NCI-H526 (cell line): ENCODE data around the gene OMG.
"Not testable (repeated sequence)": the region's sequence is repeated elsewhere in the genome, so short reads cannot be mapped to it uniquely, and the experiment has no call there.

Experiments
- DNase-seq, 2 experiments: peaks; one replicate each; lab custom pipeline; 2025; lab: John Stamatoyannopoulos, UW

Gene OMG, protein sequence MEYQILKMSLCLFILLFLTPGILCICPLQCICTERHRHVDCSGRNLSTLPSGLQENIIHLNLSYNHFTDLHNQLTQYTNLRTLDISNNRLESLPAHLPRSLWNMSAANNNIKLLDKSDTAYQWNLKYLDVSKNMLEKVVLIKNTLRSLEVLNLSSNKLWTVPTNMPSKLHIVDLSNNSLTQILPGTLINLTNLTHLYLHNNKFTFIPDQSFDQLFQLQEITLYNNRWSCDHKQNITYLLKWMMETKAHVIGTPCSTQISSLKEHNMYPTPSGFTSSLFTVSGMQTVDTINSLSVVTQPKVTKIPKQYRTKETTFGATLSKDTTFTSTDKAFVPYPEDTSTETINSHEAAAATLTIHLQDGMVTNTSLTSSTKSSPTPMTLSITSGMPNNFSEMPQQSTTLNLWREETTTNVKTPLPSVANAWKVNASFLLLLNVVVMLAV

DNA sequence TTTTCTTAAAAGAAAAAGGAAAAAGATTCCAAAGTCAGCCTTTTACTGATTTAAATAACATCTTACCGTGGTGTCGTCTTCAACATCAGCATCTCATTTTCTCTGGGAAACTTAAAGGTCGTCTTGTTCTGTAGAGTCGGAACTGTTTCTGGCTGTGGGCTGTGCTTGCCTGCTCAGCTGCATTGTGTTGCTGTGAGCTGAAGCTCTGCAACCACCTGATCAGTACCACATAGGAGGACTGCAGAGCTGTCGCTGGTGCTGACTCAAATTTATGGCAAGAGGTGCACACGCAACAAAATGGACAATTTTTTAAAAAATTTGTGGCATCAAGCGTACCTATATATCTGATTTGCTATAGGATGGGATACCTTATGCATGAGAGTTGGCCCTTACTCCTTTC, at the start of gene OMG:
Gene OMG, minus strand, starts transcription at position 150 of the 400 bp plus-strand sequence. CDS start 908 bp downstream, outside the sequence.
- DNase-seq = peak; percentile 85 to 93

DNA sequence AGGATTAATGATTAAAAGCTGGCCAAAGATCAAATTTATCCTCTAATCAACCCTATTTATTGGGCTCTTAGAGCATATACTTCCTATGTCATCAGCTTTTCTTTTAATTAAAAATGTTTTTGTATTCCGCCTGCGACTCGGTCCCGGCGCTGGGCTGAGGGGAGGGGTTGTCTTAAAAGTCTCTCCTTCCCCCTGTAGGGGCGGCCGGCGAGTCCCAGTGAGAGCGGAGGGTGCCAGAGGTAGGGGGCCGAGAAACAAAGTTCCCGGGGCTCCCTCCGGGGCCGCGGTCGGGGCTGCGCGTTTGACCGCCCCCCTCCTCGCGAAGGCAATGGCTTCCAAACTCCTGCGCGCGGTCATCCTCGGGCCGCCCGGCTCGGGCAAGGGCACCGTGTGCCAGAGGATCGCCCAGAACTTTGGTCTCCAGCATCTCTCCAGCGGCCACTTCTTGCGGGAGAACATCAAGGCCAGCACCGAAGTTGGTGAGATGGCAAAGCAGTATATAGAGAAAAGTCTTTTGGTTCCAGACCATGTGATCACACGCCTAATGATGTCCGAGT, 48.2 kb upstream of the OMG start:
- DNase-seq = not testable (repeated sequence)

DNA sequence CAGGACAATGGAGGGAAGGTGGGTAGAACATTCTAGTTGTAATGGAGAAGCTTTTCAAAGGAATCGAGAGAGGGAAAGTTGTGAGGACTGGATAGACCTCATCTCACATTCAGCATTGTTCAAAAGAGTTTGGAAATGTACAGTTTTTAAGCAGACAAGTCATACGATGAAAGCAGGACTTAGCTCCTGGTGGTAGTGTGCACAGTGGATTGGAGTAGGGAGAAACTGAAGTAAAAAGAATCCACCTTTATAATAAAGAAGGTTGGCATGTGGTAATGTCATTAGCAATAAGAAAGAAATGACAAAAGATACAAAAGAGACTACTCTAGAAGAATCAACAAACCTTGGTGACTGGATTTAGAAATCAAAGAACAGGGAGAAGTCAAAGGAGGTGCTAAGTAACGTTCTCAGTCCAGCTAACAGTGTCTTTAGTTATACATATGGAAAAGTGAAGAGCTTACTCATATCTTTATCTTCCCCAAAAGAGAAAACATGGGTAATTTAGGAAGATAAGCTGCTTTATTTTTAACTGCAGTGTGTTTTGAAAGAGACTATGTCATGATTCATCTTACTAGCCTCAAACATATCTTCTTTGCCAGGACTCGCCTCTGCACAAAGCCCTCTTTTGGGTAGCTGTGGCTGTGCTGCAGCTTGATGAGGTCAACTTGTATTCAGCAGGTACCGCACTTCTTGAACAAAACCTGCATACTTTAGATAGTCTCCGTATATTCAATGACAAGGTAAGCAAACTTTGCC, 43.0 kb upstream of the OMG start:
- DNase-seq = no peak

DNA sequence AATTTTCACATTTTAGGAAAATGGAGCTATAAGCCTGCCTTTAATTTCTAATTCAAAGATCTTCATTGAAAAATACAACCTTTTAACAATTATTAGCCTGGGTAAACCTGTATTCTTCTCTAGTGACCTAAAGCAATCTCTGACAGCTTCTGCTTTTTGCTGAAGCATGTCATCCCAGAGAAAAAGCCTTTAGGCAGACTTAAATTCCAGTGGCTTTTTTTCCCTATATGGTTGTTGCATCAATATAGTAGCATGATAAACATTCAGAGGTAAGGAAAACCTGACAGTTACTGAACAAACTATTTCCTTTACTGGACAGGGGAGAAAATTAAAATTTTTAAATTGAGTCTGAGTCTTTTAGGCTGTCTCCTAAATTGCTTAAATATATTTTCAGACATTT, 32.2 kb upstream of the OMG start:
- DNase-seq = no peak

DNA sequence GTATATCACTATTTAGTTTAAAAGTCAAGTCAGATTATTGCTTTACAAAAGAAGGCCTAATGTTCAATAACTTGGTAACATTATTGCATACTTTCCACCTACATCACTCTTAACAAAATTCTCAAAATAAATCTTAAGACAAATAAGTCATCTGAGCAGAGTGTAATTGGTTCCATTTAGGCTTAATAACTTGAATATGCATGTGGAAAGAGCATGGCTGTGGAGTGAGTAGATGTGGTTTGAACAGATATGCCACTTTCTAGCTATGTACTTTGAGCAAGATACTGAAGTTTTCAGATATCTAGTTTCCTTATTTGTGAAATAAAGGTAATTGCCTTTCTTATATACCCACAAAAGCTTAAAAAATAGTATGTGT, 31.1 kb upstream of the OMG start:
- no peak for DNase-seq

DNA sequence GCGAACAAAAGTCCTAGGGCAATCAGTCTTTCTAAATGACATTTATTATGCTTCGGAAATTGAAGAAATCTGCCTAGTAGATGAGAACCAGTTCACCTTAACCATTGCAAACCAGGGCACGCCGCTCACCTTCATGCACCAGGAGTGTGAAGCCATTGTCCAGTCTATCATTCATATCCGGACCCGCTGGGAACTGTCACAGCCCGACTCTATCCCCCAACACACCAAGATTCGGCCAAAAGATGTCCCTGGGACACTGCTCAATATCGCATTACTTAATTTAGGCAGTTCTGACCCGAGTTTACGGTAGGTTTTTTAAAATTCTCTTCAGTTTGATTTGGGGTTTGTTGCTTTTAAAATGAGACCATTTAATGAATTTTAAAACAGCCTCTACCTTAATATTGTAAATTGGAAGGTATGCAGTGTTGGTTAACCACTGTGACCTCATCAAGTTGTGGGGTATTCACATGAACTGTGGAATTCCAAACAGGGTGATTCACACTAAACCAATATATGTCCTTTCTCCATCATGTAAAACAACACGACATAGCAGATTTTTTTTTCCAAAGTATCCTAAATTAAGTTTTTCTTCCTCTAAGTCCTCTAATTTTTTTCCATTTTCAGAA, 30.6 kb upstream of the OMG start:
- no peak for DNase-seq

DNA sequence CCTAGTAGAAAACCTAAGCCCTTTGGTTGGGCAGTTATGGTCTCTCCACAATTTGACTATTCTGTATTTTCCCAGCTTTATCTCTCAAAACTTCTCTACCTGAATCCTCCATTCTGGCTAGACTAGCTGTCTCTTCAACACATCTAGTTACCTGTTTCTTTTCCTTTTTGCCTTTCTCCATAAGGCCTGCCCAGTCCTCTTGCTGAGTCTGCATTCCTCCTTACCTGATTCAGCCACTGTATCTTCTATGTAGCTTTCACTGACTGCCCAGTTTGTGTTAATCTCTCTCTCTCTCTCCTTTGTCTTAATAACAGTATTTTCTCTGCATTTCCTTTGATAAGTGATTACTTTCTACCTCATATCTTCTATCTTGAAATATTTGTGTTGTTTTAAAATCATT, 26.5 kb upstream of the OMG start:
- no peak for DNase-seq

DNA sequence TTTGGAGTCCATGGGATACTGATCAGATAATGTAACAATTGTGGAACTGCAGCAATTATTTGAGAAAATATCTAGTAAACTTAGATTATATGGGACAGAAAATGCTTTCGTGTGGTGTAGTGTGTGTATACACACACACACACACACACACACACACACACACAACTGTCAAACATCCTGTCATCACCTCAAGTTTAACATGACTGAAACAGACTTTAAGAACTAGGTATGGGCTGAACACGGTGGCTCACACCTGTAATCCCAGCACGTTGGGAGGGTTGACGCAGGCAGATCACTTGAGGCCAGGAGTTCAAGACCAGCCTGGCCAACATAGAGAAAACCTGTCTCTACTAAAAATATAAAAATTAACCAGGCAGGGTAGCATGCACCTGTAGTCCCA, 24.9 kb upstream of the OMG start:
- DNase-seq = no peak

DNA sequence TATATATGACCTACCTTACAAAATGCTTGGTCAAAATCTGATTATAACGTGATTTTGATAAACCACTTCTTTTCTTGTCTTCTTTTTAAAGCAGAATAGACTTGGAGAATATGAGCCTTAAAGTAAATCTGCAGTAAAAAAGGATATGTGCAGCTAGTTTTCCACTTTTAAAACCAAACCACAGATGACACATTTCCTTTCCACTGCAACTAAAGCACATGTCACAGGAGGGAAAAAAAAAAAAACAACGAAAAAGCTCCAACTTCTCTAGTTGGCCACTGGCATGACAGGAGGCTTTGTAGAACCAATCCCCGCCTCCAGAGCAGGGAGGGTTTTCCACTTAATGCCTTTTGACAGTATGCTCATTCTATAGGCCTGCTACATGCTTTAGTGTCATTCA, 24.4 kb upstream of the OMG start, which contains the start of gene EVI2A:
Gene EVI2A, minus strand, starts transcription at position 142 of the 400 bp plus-strand sequence. CDS start 2,609 bp downstream, outside the sequence.
- DNase-seq = peak in 1 of 2 experiments; percentile 33

DNA sequence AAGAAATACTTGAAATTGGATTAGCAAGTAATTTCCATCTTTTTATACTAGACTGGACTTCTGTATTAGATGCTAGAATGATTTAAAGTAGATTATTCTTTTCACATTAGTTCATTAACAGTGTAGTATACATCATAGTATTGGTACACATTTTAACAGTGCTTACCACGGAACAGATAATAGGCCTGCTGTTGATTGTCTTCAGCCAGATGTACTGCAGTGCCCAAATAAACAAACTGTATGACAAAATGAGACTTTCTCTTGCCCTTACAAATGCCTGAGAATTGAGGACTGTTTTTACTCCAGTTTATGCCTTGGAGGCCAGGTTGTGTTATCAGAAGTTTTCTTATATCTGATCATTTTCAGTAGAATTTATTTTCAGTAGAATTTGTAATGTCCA, 23.8 kb upstream of the OMG start:
- DNase-seq = peak in 1 of 2 experiments; percentile 43

DNA sequence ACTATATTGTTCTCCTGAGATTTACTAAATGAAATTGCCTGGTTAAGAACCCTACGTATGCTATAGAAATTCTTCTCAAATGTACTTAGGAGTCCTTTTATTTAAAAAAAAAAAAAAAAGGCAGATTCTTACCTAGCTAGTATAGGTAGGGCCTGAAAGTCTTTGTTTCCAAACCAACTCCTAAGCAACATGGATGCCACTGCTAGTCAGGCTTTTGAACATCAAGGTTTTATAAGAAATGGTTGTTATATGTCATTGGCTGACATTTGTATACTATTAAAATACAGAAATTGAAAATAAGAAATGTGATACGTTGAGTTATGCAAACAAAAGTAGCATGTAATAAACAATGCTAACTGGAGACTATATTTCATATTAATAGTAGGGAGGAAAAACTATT, 23.2 kb upstream of the OMG start:
- peak; percentile 35 to 66 for DNase-seq

DNA sequence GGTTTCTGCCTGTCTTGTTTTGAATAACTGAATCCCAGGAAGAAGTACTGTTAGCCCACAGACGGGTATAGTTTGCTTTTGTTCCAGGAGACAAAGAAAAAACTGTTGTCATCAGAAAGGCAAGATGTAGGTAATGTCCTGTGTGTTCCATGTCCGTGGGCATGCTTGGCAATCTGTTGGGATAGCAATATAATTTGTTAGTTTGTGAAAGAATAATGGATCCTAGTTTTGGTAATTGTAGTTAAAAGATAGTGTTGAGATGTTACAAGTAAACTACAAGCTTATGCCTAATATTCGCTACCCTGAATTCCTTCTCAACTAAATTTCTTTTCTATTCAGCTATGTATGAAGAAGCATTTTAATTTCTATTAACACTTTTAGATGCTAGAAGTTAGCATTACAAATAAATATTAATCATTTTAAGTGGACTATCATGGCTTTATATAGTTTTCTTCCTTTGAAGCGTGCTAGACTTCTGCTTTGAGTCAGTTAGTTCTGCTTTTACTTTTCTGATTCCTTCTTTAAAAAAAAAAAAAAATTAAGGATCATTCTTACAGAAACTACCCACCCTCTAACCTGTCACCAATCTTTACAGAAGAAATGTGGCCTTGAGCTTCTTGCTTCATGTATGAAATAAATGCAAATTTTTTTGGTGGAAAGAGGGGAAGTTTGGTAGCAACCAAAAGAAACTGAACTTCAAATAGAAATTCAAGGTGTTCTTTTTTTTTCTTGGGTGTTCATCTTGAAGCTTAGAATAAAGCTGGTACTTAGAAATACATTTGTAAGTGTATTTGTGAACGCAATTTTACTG, 22.0 kb upstream of the OMG start:
- DNase-seq = peak; percentile 86 to 91

DNA sequence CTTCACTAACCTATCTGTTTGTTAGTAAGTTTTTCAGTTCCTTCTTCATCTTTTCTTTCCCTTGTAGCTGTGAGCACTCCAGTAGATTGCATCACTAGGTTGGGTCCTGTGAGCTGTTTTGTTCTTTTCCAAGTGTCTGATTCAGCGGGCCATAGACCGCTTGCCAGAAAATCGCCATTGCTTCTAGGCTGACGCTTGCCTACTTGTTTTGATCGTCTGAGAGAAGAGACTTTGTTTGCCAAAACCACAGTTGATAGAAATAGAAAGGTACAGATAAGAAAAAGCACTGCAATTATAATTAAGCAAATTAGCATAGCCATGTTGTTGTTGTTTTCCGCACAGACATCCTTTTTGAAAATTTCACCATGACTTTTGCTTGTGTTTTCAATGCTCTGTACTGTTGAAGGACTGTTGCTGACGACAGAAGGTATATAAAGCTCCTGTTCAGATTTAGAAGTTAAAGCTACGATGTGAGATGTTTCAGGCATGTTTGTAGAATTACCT, 21.3 kb upstream of the OMG start:
- peak; percentile 87 to 91 for DNase-seq

DNA sequence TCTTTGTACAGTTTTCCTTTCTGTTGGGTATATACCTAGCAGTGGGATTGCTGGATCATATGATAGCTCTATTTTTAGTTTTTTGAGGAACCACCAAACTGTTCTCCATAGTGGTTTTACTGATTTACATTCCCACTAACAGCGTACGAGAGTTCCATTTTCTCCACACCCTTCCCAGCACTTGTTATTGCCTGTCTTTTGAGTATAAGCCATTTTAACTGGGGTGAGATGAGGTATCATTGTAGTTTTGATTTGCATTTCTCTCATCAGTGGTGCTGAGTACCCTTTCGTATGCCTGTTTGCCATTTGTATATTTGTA, 17.7 kb upstream of the OMG start:
- peak; percentile 37 to 40 for DNase-seq

DNA sequence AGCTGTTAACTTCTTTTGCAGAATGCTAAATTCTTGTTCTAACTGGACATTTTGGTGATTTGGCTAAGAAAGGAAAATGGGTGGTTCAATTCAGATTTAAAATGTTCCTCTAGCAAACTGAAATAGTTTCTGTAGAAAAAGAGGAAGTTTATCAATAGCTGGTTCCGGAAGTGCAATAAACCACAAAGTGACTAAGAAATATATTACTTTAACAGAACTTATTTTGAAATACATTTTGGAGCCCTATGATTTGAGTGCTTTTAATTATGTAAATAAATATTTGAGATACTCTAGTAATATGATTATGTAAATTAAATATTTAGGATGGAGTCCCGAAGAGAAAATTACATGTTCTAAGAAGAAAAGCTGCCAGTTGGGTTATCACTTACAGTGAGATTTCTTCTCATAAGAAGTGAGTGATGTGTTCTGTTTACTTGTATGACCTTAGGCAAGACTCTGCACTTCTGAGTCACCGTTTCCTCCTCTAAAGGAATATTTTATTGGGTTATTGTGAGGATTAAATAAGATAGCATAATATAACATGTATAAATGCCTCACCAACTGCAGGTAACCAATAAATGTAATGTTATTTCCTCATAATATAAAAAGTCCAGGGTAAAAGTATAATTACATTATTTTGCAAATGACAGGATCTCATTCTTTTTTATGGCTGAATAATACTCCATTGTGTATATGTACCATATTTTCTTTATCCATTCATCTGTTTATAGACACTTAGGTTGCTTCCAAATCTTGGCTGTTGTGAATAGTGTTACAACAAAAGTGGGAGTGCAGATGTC, 17.1 kb upstream of the OMG start, which contains the start of gene EVI2B:
Gene EVI2B, minus strand, starts transcription at position 73 of the 800 bp plus-strand sequence. CDS start 8,445 bp downstream, outside the sequence.
- no peak for DNase-seq

DNA sequence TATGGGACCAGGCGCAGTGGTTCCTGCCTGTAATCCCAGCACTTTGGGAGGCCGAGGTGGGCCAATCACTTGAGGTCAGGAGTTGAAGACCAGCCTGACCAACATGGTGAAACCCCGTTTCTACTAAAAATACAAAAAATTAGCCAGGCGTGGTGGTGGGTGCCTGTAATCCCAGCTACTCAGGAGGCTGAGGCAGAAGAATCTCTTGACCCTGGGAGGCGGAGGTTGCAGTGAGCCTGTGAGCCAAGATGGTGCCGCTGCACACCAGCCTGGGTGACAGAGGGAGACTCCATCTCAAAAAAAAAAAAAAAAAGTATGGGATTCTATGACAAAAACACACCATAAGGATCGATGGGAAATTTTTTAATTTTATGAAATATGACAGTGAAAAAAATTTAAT, 15.2 kb upstream of the OMG start:
- not testable (repeated sequence) for DNase-seq

DNA sequence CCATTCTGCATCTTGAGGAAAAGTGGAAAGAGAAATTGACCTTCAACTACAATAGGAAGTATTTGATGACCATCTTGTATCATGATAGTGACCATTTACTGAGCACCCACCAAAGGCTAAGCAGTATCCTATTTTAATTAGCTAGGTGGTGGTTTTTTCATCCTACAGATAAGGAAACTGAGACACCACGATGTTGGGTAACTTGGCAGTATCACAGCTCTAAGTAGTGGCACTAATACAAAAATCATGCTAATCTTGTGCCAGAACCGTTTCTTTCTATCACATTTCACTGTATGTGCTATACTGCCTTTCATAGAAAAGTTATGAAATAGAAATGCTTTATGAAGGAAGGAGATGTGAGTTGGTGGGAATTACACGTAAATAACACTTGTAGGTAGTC, 14.5 kb upstream of the OMG start:
- DNase-seq = no peak

DNA sequence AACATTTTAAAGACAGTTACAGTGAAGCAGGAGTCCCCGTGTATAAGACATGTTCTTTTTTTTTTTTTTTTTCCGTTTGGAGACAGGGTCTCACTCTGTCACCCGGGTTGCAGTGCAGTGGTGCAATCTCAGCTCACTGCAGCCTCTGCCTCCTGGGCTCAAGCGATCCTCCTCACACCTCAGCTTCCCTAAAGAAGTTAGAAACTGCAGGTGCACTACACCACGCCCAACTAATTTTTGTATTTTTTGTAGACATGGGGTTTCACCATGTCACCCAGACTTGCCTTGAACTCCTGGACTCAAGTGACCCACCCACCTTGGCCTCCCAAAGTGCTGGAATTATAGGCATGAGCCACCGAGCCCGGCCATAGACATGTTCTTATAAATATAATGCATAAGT, 13.8 kb upstream of the OMG start:
- no peak for DNase-seq

DNA sequence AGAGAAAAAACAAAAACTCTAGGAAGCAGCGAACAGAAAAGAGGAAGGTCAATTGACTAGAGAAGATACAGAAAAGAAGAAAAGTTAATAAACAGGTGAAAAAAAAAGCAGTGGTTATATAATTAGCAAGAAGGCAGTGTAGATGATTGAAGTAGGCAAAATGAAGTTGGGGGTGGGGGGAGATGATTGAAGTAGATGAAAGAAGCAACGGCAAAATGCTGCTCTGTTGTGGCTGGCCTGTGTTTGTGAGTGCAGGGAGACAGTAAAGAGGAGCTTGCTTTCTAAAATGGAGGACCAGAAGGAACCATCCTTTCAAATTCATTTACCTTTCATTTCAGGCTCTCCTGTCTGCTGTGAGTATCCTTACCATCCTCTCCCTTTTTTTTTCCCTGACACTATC, 13.2 kb upstream of the OMG start:
- DNase-seq = no peak

DNA sequence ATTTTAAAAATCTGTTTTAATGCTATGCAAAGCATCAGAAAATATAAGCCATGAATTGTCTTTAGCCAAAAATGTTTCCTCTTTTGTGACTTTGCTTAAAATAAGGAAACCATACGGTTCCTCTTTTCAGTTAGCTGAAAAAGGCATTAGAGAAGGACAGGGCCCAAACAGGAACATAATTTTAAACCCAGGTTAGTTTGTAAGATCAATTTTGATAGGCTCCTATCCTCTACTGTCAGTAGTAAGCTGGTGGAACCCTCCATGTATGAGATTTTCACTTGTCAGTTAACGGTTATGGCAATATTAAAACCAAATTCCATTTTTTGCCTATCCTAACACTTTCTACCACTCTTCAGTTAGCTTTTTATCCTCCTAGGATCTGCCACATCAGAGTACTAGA, 12.5 kb upstream of the OMG start:
- DNase-seq = no peak
